GF-D8 (cell line): ENCODE results near the gene UGT3A1.
"Not testable (repeated sequence)": the region's sequence is repeated elsewhere in the genome, so short reads cannot be mapped to it uniquely, and the experiment has no call there.

Experiments used
- DNase-seq: peaks from one replicate; lab custom pipeline; 2025; lab: John Stamatoyannopoulos, UW

Gene UGT3A1

DNA sequence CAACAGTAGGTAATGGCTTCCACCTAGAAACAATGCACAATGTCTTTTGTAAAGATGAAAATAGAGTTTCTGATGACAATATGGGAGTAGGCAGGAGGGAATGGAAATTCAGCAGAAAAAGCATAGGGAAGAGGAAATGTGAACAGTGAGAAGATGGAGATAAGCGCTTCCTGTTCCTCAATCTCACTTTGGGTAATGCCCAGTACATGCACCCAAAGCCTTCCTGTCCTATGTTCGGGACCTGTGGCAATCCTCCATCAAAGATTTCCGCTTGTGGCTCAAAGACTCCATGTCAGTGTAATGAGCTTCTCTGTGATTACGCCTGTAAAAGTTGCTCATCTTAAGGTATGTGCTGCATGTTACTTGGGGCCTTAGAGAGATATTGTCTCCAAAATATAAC lies 2.7 kb downstream of the UGT3A1 start:
- DNase-seq: peak; percentile 96

DNA sequence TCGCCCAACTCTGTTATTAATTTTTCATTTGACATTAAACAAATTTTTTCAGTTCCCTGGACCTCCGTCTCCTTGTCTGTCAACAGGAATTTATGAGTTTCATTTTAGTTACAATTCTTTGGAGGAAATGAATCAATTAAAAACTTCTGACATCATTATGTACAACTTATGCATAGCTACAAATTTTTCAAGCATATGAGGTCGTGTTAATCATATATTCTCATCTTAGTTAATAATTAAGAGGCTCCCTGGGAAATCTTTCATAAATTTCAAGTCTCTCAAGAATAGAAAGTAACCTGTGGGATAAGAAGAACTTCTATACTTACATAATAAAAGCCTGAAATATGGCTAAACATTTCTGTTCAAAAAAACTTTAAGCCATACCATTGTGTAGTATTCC lies 3.4 kb downstream of the UGT3A1 start:
- DNase-seq: no peak

- peak; percentile 44 for DNase-seq
These were observed 11.5 kb downstream of the UGT3A1 start for GRCh38 chr5:35979715-35980114.

GRCh38 chr5:35976859-35977258 lies 14.3 kb downstream of the UGT3A1 start:
- not testable (repeated sequence) for DNase-seq

GRCh38 chr5:35974570-35974969 lies 16.6 kb downstream of the UGT3A1 start:
- DNase-seq: peak; percentile 20

DNA sequence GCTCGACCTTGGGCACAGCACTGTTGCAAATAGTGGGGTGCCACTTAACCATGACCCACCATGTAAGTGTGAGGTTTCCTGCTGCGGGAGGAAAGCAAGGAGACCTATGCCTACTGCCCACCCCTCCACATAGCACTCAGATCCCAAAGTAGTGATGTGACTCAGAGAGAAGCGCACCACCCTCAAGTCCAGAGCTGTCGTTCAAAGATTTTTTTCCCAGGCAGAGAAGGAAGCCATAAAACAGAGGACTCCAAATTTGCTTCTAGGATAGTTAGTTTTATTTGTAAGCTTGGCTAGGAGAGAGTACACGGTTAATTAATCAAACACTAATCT lies 19.3 kb downstream of the UGT3A1 start:
- DNase-seq: no peak

- DNase-seq: no peak
These were observed 19.9 kb downstream of the UGT3A1 start for GRCh38 chr5:35971186-35971877.

GRCh38 chr5:35963381-35963843 lies 27.8 kb downstream of the UGT3A1 start:
- DNase-seq: no peak

DNA sequence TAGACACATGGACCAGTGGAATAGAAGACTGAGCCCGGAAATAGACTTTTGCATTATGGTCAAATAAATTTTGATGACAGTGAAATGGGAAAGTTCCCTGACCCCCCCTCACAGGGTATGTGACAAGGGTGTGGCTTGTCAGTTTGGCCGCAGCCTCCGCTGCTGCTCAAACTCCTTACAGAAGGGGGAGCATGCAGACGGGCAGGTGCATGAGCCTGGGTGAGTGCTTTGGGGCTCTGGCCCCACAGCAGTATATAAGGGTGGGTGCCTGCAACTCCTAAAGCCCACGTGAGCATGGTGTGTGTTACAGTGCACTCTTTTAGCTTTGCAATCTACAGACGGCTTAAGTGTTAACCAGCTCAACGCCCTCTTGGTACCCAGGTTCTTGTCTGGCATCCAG lies 30.9 kb downstream of the UGT3A1 start:
- DNase-seq: no peak

GRCh38 chr5:35956429-35956828 lies 34.8 kb downstream of the UGT3A1 start:
- DNase-seq: no peak

GRCh38 chr5:35954175-35954574 lies 37.0 kb downstream of the UGT3A1 start:
- DNase-seq: no peak

DNA sequence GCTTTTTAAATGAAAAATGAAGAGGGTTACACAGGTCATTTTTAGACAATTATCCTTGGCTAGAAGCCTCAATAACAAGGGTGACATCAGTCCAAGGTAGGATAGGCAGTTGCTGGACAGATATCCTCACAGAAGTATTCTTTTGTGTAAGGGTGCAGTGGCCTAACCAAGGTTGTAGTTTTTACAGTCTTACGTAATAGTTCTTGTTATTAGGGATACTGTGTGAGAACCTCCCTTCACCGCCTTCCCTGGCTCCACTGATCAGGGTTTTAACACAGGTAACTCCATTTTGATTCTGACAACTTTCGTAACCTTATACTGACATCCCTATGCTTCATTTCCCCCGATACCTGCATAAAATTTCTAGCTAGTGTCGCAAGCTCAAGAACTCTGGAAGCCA lies 44.1 kb downstream of the UGT3A1 start:
- no peak for DNase-seq

GRCh38 chr5:35939639-35940038 lies 51.6 kb downstream of the UGT3A1 start:
- no peak for DNase-seq

- DNase-seq: no peak
These were observed 52.5 kb downstream of the UGT3A1 start, which contains the start of gene CAPSL for GRCh38 chr5:35938568-35939227. Gene CAPSL, minus strand, starts transcription at chr5:35938622. Its CDS starts 17,502 bp downstream, at chr5:35921120.

DNA sequence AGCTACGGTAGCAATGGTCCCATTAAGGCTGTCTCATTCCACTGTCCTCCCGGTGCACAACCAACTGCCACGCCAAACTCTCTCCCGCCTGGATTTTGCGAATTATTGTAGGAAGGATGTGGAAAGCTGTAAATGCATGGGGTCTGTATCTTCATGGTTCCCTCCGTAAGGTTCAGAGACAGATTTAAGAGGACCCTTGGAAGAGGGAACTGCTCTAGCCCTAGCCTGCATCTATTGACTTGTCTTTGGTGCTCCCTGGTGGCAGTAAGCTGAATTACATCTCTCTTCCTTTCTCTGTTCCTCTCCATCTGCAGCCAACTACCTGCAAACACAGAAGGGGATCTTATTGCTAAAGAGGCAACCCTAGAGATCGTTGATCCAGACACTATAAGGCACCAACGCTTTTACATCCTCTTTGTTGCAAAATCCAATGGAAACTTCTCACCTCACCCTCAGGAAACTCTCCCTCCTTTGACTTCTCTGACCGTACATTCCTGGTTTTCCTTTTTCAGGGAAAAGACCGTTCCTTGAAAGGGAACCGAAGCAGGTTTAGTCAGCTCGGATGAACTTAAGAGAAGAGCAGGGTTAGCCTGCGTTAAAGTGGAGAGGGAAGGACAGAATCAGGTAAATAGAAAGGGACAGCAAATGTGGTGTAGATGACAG lies 64.7 kb downstream of the UGT3A1 start:
- no peak for DNase-seq

DNA sequence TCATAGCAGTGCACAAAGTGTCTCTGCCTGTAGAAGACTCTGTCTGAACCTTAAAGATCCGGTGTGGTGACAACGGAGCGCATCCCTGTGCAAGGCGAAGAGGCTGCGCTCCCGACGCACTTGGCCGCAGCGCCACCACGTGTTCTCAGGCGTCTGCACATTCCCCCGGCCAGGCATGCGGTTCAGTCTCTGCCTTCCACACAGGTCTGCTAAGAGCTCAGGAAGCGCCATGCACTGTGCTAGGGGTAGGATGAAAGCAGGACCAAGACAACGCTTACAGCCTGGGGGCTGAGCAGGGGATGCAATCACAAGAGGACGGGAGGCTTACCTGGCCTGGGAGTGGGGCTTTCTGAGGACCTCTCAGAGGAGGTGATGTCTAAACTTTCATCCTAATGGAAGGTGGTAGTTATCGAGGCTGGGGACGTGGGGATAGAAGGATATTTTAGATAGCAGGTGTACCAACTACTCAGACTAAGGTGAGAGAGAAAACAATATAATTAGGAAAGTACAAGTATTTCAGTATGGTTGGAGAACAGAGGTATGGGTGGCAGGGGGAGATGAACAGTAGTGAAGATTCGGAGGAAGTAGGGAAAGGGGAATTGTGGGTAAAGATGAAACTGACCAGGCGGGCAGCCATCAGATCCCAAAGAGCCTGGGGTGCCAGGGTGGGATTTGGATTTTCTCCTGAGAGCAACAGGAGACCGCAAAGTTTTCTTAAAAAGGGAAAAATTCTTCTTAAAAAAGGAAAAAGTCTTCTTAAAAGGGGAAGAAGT lies 66.1 kb downstream of the UGT3A1 start:
- no peak for DNase-seq

GRCh38 chr5:35924122-35924949 lies 66.9 kb downstream of the UGT3A1 start:
- no peak for DNase-seq

- DNase-seq: no peak
These were observed 68.7 kb downstream of the UGT3A1 start for GRCh38 chr5:35922468-35922867.

- DNase-seq: no peak
These were observed 69.3 kb downstream of the UGT3A1 start for GRCh38 chr5:35921930-35922329.

GRCh38 chr5:35920890-35921289 lies 70.3 kb downstream of the UGT3A1 start:
- DNase-seq: no peak

DNA sequence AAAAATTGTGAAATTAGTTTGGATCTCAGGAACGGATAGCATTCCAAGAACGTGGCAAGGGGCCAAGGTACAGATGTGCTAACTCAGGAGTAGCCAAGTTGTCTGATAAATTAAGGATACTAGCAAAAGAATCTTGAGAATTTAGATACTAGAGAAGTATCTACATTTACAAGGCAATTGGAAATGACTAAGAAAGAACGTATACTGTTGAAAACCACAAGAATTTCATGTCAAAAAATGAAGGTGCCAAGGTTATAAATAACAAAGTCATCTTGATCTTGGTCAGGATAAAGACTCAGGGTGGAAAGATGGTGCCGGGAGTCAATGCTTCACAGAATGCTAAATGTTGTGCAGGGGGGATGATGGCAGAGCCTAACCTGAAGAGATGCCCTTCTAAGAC lies 72.0 kb downstream of the UGT3A1 start:
- DNase-seq: no peak

GRCh38 chr5:35908814-35909213 lies 82.4 kb downstream of the UGT3A1 start:
- no peak for DNase-seq
